ENCODE data around the gene IFI27L2. TPM values are rescaled to one million over a fixed set of nuclear protein-coding genes. Genes with fewer than 3 reads are reported as not detected.

Gene IFI27L2
- total RNA-seq, 1 donor from 2014 or later = 171 TPM

DNA sequence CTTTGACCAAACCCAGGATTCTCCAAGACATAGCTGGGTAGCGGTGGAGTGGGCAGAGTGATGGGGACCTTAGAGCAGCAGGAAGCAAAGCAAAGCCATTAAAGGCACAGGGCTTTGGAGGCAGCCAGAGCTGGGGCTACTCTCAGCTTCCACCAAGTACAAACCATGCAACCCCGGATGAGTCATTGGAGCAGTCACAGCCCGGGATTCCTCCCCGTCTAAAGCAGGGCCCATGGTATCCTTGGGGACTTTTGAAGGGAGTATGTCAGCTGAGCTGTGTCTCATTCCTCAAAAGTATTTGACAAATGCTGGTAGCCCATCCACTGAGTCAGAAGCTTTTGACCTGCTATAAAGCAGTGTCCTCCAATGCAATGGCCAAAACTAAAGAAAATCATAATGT lies 28.6 kb downstream of the IFI27L2 start:
- TF ChIP-seq POLR2A (IDR thresholded peaks at IDR 0.05) (no peak), POLR2AphosphoS5 (IDR thresholded peaks at IDR 0.05; ENCODE audit: insufficient read depth in 1 of 2, low read depth in 1 of 2) (no peak)
- TF ChIP-seq, protein P1, sequence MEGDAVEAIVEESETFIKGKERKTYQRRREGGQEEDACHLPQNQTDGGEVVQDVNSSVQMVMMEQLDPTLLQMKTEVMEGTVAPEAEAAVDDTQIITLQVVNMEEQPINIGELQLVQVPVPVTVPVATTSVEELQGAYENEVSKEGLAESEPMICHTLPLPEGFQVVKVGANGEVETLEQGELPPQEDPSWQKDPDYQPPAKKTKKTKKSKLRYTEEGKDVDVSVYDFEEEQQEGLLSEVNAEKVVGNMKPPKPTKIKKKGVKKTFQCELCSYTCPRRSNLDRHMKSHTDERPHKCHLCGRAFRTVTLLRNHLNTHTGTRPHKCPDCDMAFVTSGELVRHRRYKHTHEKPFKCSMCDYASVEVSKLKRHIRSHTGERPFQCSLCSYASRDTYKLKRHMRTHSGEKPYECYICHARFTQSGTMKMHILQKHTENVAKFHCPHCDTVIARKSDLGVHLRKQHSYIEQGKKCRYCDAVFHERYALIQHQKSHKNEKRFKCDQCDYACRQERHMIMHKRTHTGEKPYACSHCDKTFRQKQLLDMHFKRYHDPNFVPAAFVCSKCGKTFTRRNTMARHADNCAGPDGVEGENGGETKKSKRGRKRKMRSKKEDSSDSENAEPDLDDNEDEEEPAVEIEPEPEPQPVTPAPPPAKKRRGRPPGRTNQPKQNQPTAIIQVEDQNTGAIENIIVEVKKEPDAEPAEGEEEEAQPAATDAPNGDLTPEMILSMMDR (IDR thresholded peaks at IDR 0.05) = no peak
- no peak for DNase-seq (ENCODE audit: extremely low spot score in 2 of 2)
- peaks cover 19% of the 10 kb centered on the region for H3K4me1 ChIP-seq
- no peaks in the 10 kb centered on the region for H3K27me3 ChIP-seq
- H3K27ac ChIP-seq = peak overlapping the region; percentile 49
- intact Hi-C loops (cut with DNase I) = no loop called here
- H3K4me3 ChIP-seq = no peak overlapping the region
- H3K36me3 ChIP-seq = no peaks in the 10 kb centered on the region
- H3K9me3 ChIP-seq = no peaks in the 10 kb centered on the region

DNA sequence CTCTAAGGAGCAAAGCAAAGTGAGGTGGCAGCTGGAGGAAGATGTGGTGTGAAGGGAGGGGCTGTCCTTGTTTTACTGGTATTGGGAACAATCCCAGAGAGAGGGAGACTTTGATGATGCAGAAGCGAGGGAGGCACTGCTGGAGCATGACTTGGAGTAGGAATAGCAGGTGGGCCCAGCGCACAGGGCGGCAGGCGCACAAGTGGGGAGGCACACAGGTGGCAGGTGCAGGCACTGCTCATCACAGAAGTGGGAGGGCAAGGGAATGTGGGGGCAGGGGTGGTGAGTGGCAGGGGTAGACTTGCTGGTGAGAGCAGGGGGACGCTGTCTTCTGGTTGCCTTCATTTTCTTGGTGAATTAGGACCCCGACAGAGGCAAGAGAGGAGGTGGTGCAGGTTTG lies 30.4 kb downstream of the IFI27L2 start:
- no peaks in the 10 kb centered on the region for H3K36me3 ChIP-seq
- TF ChIP-seq POLR2AphosphoS5 (IDR thresholded peaks at IDR 0.05; ENCODE audit: insufficient read depth in 1 of 2, low read depth in 1 of 2) (no peak), POLR2A (IDR thresholded peaks at IDR 0.05) (no peak)
- TF ChIP-seq, protein P1 (IDR thresholded peaks at IDR 0.05) = no peak
- H3K9me3 ChIP-seq = no peaks in the 10 kb centered on the region
- peak in 1 of 2 donors; percentile 52 for DNase-seq (ENCODE audit: extremely low spot score in 2 of 2)
- no peak overlapping the region for H3K4me3 ChIP-seq
- intact Hi-C loops (cut with DNase I) = no loop called here
- peaks cover 19% of the 10 kb centered on the region for H3K4me1 ChIP-seq
- H3K27ac ChIP-seq = peak overlapping the region; percentile 61
- H3K27me3 ChIP-seq = no peaks in the 10 kb centered on the region

DNA sequence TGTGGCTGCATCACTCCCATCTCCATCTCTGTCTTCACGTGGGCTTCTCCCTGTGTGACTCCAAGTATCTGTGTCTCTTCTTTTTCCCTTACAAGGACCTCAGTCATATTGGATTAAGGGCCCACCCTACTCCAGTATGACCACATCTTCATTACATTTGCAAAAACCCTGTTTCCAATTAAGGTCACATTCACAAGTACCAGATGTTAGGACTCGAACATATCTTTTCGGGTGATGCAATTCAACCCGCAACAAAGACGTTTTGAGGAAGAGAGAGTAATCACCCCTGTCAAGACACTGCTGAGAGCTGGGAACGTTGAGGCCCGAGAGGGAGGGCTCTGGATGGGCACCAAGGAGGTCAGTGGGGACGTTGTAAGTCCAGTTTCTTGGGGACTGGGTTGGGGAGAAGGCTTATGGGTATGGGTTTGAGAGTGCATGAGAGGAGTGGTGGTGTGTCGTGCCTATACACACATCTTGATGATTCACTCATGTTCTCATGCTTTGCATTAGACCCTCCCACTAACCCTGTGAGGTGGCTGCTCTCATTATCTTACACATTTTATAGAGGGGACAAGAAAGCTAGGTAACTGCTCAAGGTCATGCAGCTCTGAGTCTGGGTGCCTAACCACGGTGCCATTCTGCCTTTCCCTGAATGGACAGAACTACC lies 30.9 kb downstream of the IFI27L2 start:
- DNase-seq (ENCODE audit: extremely low spot score in 2 of 2) = peak in 1 of 2 donors; percentile 58
- peak overlapping the region; percentile 61 for H3K27ac ChIP-seq
- H3K4me3 ChIP-seq = no peak overlapping the region
- intact Hi-C loops (cut with DNase I) = no loop called here
- H3K9me3 ChIP-seq = no peaks in the 10 kb centered on the region
- H3K4me1 ChIP-seq = peaks cover 19% of the 10 kb centered on the region
- no peaks in the 10 kb centered on the region for H3K36me3 ChIP-seq
- H3K27me3 ChIP-seq = no peaks in the 10 kb centered on the region
- TF ChIP-seq, protein P1 (IDR thresholded peaks at IDR 0.05) = no peak
- no peak for TF ChIP-seq POLR2AphosphoS5 (IDR thresholded peaks at IDR 0.05; ENCODE audit: insufficient read depth in 1 of 2, low read depth in 1 of 2)
- TF ChIP-seq POLR2A (IDR thresholded peaks at IDR 0.05) = no peak

DNA sequence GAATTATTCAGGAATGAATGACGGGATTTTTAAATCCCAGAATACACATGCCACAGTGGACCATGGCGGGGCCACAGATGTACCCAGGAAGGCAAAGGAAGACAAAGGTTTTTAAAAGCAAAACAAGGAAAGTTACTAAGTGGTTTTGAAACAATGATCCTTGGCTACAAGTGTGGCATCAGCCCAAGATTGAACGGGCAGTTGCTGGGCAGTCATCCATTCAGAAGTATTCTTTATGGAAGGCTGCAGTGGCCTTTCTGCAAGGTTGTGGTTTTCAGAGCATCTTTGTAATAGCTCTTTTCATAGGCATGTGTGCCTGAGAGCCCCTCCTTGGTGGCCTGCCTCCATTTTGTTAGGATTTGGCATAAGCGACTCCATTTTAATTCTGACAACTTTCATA lies 32.3 kb downstream of the IFI27L2 start:
- TF ChIP-seq, protein P1 (IDR thresholded peaks at IDR 0.05) = no peak
- TF ChIP-seq POLR2AphosphoS5 (IDR thresholded peaks at IDR 0.05; ENCODE audit: insufficient read depth in 1 of 2, low read depth in 1 of 2) = no peak
- TF ChIP-seq POLR2A (IDR thresholded peaks at IDR 0.05) = no peak
- Histone ChIP-seq H3K27me3 (no peaks in the 10 kb centered on the region), H3K4me3 (no peak overlapping the region), H3K9me3 (no peaks in the 10 kb centered on the region), H3K36me3 (no peaks in the 10 kb centered on the region), H3K4me1 (peaks cover 19% of the 10 kb centered on the region), H3K27ac (no peak overlapping the region)
- intact Hi-C loops (cut with DNase I) = no loop called here
- no peak for DNase-seq (ENCODE audit: extremely low spot score in 2 of 2)

DNA sequence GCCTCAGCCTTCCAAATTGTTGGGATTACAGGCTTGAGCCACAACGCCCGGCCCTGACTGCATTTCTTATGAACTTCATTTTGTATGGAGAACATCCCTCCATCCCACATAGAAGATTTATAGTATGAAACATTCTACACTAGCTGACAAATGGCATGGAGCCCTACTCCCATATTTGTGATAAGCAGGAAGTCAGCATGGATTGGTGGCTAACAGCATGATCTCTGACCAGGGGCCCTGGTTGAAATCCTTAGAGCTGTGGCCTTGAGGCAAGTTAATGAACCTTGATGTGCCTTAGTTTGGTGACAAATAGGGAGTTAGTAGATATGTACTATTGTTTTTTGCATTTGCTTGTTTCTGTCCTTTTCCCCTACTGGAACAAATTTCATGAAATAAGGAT lies 36.0 kb downstream of the IFI27L2 start:
- DNase-seq (ENCODE audit: extremely low spot score in 2 of 2) = no peak
- no peaks in the 10 kb centered on the region for H3K9me3 ChIP-seq
- H3K27ac ChIP-seq = no peak overlapping the region
- H3K36me3 ChIP-seq = no peaks in the 10 kb centered on the region
- H3K4me3 ChIP-seq = no peak overlapping the region
- H3K27me3 ChIP-seq = no peaks in the 10 kb centered on the region
- intact Hi-C loops (cut with DNase I) = no loop called here
- H3K4me1 ChIP-seq = peaks cover 7% of the 10 kb centered on the region
- TF ChIP-seq, protein P1 (IDR thresholded peaks at IDR 0.05) = no peak
- TF ChIP-seq POLR2AphosphoS5 (IDR thresholded peaks at IDR 0.05; ENCODE audit: insufficient read depth in 1 of 2, low read depth in 1 of 2) (no peak), POLR2A (IDR thresholded peaks at IDR 0.05) (no peak)

All from vagina (tissue), 2 donors.